Measurements from ENCODE around the gene ADCY2.

ADCY2 gene

GRCh38 chr5:7609726-7610125 lies 213.8 kb downstream of the ADCY2 start:
- DNase-seq: no peak

- DNase-seq: no peak
These were observed 214.7 kb downstream of the ADCY2 start for GRCh38 chr5:7610531-7611177.

DNA sequence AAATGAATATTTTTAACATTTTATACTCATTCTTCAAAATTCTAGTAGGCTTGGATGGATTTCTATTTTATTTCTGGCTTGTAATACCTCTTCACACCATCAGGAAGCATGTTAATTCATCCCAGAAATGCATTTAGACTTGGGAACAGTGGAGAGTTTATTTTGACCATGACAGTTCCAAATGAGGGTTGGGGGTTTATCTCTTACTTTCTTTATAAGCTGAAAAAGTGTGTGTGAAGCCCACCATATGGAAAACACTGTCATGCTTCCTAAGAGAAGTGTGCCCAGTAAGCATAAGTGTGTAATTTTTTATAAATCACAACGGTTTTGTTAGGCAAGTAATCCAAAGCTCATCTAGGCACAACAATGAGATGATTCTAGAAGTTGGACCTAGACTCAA lies 215.6 kb downstream of the ADCY2 start:
- no peak for DNase-seq

DNA sequence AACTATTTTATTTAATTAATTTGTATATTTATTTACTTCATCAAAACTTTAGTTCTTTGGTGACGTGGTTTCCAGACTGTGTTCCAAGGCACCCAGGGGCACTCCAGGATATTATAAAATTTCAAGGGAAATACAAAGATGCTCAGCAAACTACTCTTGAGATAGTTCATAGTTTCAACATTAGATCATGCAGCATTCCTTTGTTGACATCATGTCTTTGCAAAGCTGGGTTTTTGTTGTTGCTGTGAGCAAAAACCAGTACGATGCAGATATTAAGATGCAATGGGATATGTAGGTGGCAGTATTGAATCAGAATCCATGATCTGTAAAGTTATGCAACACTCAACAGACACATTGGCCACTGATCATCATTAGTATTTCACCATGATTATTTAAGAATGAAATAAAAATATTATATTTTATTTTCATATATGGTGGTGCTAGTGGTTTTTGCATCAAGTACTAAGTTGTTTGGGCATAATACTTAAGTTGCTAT lies 219.7 kb downstream of the ADCY2 start:
- DNase-seq: no peak

DNA sequence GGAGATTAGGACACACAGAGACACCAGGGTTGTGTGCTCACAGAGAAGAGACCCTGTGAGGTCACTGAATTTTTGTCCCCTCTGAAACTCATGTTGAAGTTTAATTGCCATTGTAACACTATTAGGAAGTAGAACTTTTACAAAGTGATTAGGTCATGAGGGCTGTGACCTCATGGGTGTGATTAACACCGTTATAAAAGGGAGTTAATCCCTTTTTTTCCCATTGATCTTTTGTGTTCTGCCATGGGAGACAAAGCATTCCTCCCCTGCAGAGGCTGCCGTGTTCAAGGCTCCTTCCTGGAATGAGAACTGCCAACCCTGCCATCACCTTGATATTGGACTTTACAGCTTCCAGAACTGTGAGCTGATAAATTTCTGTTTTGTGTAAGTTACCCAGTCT lies 221.0 kb downstream of the ADCY2 start:
- no peak for DNase-seq

- DNase-seq: no peak
These were observed 226.6 kb downstream of the ADCY2 start for GRCh38 chr5:7622498-7622897.

GRCh38 chr5:7625740-7626139 lies 229.8 kb downstream of the ADCY2 start:
- no peak for DNase-seq

DNA sequence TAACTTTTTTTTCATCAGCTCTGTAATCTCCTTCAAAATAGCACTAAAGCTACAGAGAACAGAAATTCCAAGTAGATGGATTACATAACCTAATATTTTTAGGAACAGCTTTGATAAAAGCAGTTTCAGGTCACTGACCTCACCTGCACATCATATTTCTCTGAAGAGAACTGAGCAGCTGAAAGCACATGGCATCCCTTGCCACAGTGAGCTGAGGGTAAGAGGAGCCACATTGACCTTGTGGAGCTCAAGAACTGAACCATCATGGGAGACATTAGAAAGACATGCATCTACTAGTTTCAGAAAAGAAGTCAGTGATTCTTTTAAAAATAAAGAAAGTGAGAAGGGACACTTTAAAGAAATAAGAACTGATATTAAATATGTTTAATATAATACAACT lies 232.3 kb downstream of the ADCY2 start:
- no peak for DNase-seq

- DNase-seq: no peak
These were observed 232.9 kb downstream of the ADCY2 start for GRCh38 chr5:7628820-7629219.

GRCh38 chr5:7629561-7629960 lies 233.6 kb downstream of the ADCY2 start:
- peak; percentile 35 for DNase-seq

DNA sequence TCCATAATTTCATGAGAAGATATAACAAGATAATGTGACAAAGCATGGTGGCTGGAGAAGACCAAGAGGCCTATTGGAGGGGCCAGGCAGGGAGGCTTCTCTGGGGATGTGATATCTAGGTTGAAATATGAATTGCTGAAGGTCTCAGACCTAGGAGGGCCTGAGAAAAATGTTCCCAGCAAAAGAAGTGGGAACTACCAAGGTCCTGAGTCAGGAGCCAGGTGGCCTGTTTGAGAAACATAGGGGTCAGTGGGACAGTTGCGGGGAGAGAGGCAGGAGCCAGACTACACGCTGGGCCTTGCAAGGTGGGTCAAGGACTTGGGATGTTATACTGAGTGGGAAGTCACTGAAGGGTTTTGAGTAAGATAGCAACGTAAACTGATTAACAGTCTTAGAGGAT lies 238.9 kb downstream of the ADCY2 start:
- DNase-seq: no peak

DNA sequence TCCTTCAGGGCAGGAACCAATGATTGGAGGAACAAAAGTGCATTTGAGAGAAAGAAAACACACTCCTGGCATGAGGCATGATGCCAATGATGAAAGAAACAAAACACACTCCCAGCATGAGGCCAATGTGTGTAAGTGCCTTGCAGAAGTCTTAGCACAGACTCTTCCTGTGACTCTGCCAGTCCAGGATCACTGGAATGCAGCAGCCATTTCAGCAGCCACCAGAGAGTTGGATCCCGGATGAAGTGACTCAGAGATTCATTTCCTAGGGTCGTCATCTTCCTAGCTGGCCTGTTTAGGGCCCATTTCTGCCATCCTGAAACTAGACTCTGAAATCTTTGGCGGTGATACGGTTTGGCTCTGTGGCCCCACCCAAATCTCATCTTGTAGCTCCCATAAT lies 242.5 kb downstream of the ADCY2 start:
- DNase-seq: no peak

DNA sequence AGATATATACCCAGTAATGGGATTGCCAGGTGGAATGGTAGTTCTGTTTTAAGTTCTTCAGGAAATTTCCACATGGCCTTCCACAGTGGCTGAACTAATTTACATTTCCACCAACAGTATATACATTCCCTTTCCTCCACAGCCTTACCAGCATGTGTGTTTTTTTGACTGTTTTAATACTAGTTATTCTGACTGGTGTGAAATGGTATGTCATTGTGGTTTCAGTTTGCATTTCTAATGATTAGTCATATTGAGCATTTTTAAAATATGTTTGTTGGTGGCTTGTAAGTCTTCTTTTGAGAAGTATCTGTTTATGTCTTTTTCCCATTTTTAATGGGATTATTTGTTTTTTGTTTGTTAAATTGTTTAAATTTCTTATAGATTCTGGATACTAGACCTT lies 246.1 kb downstream of the ADCY2 start:
- no peak for DNase-seq

DNA sequence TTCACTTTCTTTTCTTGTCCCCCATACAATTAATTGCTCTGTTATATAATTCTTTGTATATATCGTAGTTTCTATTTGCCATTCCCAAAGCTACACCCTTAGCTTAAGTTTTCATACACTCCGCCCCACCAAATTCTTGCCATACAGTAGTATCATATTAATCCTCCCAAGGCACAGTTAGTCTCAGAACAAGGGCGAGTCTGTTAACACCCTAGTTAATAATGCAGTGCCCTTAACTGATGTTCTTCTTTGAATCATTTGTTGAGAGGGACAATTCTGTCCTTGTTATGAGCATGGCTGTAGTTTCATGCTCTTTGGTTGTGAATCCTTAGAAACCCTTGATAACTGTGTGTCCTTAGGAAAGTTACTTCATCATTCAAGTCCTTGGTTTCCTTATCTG lies 248.8 kb downstream of the ADCY2 start:
- DNase-seq: no peak

DNA sequence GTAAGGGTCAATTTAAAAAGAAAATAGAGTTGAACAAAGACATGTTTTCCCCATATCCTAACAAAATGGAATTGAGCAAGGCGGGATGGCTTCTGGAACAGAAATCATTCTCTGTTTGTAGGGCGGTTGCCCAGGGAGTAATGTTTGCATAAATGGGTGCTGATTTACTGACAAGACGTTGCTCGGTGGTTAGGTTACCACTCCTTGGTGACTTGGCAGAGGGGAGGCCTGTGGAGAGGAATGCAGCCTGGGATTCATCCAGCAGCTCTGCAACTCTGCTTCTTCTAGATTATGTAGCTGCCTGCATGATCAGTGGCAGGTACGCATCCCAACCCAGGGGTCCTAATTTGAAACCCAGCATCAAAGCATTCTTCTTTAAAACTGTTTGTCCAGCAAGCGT lies 254.8 kb downstream of the ADCY2 start:
- DNase-seq: no peak

DNA sequence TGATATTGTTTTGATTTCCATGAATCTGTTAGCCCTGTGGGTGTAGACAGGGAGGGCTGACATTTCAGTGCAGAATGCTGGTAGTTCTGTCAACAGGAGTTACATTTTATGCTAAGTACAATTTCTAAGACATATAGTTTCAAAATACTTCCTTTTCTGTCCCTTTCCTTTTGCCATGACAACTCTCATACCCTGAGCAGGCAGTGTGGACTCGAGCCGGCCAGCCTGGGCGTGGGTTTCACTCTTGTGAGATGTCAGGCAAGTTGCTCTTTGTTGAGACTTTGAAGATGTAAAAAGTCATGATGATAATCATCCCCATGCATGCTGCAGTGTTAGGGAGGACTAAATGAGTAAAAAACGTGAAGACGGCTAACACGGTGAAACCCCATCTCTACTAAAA lies 257.1 kb downstream of the ADCY2 start:
- no peak for DNase-seq

DNA sequence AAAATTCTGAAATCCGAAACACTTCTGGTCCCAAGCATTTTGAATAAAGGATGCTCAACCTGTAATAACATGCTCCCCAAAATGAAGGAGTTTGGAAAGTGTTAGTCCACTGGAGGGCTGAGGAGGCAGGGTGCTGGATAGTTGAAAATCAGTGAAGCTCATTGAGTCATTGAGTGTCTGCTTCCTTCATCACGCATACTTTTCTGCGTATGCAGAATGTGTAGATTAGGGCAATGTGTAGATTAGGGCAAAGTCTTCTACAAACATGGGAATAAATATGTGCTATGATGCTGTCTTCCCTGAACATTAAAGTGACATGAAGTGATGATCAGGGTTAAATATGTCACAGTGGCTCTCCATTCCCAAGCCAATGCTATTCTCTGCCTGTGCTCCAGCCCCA lies 261.2 kb downstream of the ADCY2 start:
- DNase-seq: no peak

- DNase-seq: no peak
These were observed 263.5 kb downstream of the ADCY2 start for GRCh38 chr5:7659420-7659819.

DNA sequence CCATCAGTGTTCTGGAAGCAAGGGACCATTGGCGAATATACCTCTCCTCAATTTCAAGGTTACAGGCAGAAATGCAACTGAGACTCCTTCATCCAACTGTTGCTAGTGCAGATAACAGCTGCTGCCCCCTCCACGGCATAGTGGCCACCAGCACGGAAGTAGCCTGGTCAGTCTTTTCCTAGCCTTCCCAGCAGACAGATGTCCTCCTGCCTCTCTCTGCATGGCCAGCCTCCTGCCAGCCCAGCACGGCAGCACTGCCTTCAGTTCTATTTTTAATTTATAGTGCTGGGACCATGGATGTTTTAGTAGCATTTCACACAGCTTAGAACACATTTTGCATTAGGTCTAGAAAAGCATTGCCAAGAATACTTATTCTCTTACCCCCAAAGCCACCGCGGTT lies 266.4 kb downstream of the ADCY2 start:
- no peak for DNase-seq

DNA sequence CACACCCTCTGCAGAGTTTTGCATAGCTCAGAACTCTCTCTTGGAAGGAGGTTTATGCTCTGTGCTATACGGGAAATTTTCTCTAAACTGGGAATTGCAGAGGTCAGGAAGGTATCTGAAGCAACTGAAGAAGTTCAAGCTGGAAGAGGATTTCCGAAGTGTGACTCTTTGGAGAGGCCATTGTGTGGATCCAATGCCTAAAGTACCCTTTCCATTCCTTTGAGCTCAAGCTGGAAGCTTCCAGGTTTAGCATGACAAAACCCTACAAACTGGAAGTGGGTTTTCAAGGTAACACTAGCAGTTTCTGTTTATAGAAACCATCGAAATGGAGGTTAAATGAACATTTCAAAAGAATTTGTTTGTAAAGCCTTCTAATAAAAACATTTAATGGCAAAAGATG lies 267.9 kb downstream of the ADCY2 start:
- DNase-seq: no peak

GRCh38 chr5:7664208-7664607 lies 268.3 kb downstream of the ADCY2 start:
- no peak for DNase-seq

- no peak for DNase-seq
These were observed 271.4 kb downstream of the ADCY2 start for GRCh38 chr5:7667216-7667767.

DNA sequence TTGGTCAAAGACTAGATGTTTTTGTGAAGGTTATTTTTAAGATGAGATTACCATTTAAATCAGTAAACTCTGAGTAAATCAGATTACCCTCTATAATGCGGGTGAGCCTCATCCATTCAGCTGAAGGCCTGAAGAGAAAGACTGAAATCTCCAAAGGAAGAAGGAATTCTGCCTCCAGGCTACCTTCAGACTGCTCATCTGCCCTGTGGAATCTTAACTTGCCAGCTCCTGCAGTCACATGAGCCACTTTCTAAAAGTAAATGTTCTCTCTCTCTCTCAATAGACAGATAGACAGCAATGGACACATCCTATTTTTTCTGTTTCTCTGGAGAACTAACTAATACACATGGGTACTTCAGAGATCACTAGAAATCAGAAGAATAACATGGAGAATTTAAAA lies 272.2 kb downstream of the ADCY2 start:
- DNase-seq: no peak

DNA sequence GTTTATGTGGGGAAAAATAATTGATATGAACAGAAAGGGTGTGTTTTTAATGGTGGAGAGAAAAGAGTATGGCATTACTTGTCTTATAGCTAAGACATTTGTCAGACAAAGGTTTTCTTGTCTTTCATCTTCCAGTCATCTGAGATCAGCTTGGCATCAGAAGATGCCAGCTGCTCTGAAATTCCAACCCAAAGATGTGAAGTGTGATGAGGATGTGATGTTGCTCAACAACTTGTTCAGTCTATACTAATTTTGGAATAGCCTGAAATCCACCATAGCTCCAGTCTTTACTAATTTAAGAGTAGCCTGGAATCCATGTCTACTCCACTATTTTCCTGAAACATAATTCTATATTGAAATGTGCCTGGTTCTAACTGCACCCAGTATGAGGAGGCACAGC lies 272.7 kb downstream of the ADCY2 start:
- DNase-seq: no peak

DNA sequence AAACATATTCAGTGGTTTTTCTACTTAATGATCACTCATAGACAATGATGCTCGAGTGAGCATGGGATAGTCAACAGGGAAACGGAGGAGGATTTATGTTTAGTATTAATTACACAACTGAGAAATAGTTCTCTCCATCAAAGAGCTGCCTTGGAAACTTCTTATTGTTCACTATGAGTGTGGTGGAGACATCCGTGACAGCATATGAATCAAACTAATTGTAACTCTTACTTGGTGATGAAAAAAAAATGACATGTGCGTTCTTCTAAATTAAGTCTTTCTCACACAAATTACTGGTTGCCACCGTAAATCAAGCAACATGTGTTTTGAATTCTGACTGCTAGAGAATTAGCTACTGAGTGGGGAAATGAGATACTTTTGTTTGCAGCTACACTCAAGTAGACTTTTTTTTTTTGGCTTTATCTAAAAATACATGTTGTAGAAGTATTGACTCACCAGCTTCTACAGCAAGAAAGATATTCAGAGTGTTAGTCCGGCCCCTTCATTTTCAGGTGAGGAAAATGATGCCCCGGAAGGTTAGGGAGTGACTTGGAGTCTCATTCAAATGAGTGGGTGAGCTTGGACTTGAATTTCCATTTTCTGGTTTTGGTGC lies 275.5 kb downstream of the ADCY2 start:
- no peak for DNase-seq

Measured in SHP77 treated with DMSO at 0.1 percent for 48 hours (cell line).